ENCODE measurements around the gene SPARC. TPM values are rescaled to one million over a fixed set of nuclear protein-coding genes. Genes with fewer than 3 reads are reported as not detected.

The SPARC gene
- total RNA-seq, 1 experiment from 2014 or later: 386 TPM

GRCh38 chr5:151679421-151680155, 7.1 kb downstream of the SPARC start:
- DNase-seq (ENCODE audit: low read depth): no peak

- no peak for DNase-seq (ENCODE audit: low read depth)
Observed at GRCh38 chr5:151678713-151679112, 8.0 kb downstream of the SPARC start.

- no peak for DNase-seq (ENCODE audit: low read depth)
Observed at GRCh38 chr5:151677776-151678545, 8.8 kb downstream of the SPARC start.

GRCh38 chr5:151676719-151677118, 10.0 kb downstream of the SPARC start:
- no peak for DNase-seq (ENCODE audit: low read depth)

- no peak for DNase-seq (ENCODE audit: low read depth)
Observed at GRCh38 chr5:151676314-151676712, 10.4 kb downstream of the SPARC start.

- DNase-seq (ENCODE audit: low read depth): no peak
Observed at GRCh38 chr5:151675611-151676313, 11.0 kb downstream of the SPARC start.

GRCh38 chr5:151674626-151675610, 11.8 kb downstream of the SPARC start:
- no peak for DNase-seq (ENCODE audit: low read depth)

GRCh38 chr5:151673421-151673820, 13.3 kb downstream of the SPARC start:
- DNase-seq (ENCODE audit: low read depth): no peak

- DNase-seq (ENCODE audit: low read depth): no peak
Observed at GRCh38 chr5:151672516-151672915, 14.2 kb downstream of the SPARC start.

GRCh38 chr5:151671950-151672349, 14.8 kb downstream of the SPARC start:
- DNase-seq (ENCODE audit: low read depth): no peak

GRCh38 chr5:151670953-151671636, 15.6 kb downstream of the SPARC start:
- no peak for DNase-seq (ENCODE audit: low read depth)

GRCh38 chr5:151670083-151670686, 16.5 kb downstream of the SPARC start:
- DNase-seq (ENCODE audit: low read depth): no peak

GRCh38 chr5:151667083-151667482, 19.6 kb downstream of the SPARC start:
- DNase-seq (ENCODE audit: low read depth): no peak

- DNase-seq (ENCODE audit: low read depth): no peak
Observed at GRCh38 chr5:151665613-151666012, 21.1 kb downstream of the SPARC start.

GRCh38 chr5:151664694-151665585, 21.8 kb downstream of the SPARC start:
- DNase-seq (ENCODE audit: low read depth): peak; percentile 75

GRCh38 chr5:151663617-151664293, 23.0 kb downstream of the SPARC start:
- no peak for DNase-seq (ENCODE audit: low read depth)

- DNase-seq (ENCODE audit: low read depth): no peak
Observed at GRCh38 chr5:151662805-151663204, 23.9 kb downstream of the SPARC start.

GRCh38 chr5:151661968-151662732, 24.6 kb downstream of the SPARC start:
- no peak for DNase-seq (ENCODE audit: low read depth)
